HG03520 (cell line): ENCODE measurements around the gene ZNF283.

Experiments used
- ATAC-seq: cut with Tn5 transposase; IDR thresholded peaks from one replicate; pipeline ENCODE4 v1.9.1; 2021; ENCODE audit warnings: mild to moderate bottlenecking, moderate library complexity; ENCODE audit not compliant: unreplicated experiment

ZNF283 gene

DNA sequence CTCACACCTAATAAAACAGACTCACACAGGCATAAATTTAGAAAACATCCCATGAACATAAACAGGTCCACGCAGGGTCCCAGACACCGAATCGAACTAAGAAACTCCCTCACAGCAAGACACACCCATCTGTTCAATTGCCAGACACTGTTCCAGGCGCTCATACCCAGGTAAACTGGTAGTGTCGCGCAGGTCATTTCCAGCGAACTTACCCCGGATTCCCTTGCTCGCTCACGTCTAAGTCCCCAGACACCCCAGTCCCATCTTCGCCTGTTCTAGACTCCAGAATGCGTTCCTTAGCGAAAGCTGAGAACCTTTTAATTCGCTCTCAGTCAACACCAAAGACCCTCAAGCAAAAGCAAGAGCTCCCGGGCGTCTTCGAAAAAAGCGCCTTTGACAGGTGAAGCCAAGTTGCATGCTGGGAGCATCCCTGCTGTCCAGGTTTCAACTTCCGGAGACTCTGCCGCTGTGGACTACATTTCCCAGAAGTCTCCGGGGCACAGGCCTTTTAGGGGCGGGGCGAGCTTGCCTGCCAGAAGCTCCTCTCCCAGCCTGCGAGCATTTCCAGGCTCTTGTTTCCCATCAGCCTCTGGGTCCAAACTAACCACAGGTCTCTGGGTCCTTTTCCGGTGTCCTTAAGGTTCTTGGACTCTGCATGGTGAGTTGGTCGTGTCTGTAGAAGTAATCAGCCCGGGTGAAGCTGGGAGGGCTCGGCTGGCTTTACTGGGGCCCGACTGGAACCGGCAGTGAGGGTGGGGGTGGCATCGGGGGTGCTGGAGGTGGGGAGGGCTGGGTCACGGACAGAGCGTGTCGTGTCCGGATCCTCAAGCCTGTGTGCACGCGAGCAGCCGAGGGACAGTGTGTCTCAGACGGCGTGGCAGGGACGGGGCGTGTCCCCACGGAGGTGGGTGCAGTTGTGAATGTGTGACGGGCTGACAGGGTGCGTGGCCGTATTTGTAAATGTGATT is at the start of gene ZNF283:
Gene ZNF283 (plus strand): TSS at position 535 of the 968 bp plus-strand sequence. CDS start 6,184 bp downstream, outside the sequence.
- ATAC-seq, result peak; percentile 74

GRCh38 chr19:43778651-43779050 is 48.5 kb upstream of the ZNF283 start:
- no peak for ATAC-seq

DNA sequence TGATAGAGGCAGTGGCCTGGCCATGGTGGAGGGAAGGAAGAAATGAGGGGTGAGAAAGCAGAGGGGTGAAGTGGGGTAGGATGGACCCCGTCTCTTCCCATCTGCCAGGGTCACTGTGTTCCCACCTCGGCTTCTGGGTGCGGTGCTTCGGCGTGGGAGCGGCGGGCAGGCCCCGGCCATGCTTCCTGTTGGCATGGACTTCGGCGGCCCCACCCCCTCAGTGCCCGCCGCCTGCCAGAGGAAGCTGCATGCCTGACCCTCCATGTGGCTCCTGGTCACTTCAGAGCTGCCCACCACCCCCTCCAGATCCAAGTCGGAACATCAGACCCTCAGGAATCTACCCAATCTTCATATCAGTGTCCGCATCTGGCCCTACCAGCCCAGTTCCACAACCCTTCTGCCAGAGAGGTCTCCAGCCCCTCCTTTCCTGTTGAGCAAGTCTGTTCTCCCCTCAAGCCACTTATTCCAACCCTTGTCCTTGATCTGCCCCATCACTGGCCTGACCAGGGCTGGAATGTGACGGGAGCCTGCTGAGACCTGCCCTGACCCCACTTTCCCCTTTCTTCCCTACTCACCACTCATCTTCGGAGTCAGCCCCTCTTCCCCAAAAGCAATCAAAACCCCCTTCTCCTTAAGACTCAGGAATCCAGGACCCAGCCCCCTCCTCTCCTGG is 47.8 kb upstream of the ZNF283 start:
- ATAC-seq, result no peak

GRCh38 chr19:43779820-43780219 is 47.3 kb upstream of the ZNF283 start:
- no peak for ATAC-seq

DNA sequence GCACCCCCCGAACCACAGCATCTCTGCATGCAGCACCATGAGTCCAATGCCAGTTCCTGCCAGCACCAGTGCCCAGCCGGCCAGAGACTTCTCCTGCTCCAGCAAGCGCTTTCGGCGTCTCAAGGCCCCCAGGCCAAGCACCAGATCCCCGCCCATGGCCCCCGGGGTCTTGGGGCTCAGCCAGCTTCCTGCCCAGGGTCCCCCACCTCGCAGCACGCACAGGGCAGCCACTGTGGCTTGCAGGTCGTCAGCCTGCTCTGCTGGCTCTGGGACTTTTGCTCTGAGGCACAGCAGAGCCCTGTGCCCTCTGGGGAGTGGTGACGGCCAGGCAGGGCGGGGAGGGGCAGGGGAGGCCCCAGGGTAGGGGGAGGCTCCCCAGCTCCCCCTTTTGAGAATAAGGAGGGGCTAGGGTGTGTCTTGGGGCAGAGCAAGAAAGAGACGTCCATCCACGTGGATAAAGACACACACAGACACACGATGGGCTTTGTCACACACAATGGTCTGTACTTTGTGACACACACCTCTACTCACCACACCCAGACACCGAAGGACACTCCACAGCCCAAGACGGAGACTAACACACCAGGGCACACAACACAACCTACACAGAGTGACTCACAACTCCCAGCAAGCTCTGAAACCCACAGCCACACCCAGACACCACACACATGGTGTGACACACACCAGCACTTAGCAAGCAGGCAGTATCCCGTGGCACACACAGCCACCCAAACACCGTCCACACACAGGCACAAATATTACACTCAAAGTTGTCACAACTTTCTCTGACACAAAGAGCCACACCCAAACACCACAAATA is 46.2 kb upstream of the ZNF283 start, which contains the start of gene KCNN4:
Gene KCNN4 (minus strand): TSS at position 268 of the 820 bp plus-strand sequence. CDS start 112 bp downstream, at position 156.
- ATAC-seq, result no peak

GRCh38 chr19:43781630-43782310 is 45.4 kb upstream of the ZNF283 start:
- no peak for ATAC-seq

DNA sequence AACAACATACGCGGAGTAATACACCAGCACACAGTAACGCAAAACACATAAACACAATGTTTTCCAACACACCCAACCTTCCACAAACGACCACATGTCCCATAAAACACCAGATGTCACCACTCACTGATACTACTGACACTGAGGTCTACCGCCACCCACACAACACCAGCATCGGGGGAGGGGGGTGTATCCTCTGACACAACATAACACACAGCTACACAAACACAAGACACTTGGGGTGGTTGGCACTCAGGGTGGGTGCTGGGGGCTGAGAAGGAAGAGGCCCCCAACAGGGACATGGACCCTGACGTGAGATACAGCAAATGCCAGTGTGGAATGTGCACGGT is 44.8 kb upstream of the ZNF283 start:
- ATAC-seq, result no peak

DNA sequence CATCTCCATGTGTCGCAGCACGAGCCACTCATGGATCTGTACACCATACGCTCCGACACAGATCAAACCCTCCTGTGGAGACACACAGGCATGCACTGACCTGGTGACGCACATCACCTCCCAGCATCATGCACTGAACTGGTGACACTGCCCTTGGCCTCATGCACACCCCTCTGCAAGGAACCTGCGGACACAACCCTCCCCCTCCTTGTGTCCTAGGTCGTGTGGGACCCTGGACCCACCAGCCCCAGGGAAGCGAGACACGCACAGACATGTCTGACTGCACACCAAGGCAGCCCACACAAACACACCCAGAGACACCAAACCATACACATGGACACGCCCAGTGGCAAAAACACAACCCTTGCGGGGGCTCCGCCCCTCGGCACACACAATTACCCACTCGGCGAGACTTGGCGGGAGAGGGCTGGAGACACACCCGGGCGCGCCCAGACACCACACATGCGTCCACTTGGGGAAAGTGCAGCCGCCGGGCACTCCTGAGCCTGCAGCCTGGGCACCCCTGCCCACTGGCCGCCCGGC is 44.4 kb upstream of the ZNF283 start:
- no peak for ATAC-seq

- ATAC-seq, result no peak
Observed at GRCh38 chr19:43783636-43784035, 43.5 kb upstream of the ZNF283 start.

DNA sequence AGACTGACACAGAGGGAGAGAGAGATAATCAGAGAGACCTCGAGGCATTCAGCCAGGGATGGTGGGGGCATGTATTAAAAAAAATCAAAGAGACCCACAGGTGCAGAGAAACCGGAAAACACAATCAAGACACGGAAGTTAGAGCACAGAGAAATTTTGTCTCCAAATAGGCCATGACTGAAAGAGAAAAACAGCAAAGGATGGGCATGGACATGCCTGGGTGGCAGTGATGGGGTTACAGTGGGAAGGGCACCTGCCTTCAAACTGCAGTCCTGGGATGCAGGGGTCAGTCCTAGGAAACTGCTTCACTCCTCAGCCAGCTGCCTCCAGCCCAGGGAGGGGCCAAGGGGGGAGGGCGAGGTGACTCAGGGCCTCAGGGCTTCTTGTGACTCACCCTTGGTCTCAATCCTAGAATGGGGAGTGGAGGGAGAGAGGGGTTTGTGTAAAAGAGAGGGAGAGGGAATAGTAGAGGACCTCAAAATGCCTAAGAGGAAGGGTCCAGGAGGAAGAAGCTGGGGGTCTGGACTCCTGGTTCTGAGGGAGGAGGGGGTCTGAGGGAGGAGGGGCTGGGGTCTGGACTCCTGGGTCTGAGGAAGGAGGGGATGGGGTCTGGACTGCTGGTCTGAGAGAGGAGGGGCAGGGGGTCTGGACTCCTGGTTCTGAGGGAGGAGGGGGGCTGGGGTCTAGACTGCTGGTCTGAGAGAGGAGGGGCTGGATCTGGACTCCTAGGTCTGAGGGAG is 42.7 kb upstream of the ZNF283 start:
- no peak for ATAC-seq

GRCh38 chr19:43784981-43785808 is 41.9 kb upstream of the ZNF283 start:
- ATAC-seq, result no peak

- ATAC-seq, result no peak
Observed at GRCh38 chr19:43786665-43787064, 40.5 kb upstream of the ZNF283 start.

DNA sequence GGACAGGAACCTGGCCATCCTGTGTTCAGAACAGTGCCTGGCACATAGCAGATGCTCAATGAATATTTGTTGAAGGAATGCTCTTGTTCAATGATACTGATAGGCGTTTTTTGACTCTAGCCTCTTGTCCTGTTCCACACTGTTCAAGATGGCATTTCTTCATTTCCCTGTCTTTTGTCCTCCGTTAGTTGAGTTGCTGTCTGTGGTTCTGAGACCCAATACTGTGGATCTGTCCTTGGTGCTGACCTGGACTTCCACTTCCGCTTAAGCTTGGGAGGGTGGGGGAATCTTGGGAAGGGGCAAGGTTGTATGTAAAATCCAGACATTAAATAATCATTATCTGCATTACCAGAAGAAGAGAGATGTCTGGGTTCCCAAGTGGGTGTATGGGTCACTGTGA is 38.1 kb upstream of the ZNF283 start:
- ATAC-seq, result no peak

- ATAC-seq, result no peak
Observed at GRCh38 chr19:43790587-43790986, 36.5 kb upstream of the ZNF283 start.

DNA sequence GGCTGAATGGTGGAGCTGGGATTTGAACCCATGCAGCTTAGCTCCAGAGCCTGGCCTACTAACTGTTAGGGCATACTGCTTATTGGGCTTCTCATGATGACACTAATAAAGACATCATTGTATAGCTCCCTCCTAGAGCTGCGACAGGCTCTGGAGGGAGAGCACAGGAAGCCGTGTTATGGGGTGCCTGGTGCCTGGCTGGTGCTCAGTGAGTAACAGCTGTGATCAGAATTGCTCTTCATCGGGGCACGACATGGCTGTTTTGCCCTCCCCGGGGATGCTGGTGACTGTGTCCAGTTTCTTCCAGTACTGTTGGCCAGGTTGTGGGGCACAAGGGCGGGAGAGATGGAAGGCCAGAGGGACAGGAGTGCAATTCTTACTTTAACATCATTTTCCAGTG is 30.0 kb upstream of the ZNF283 start:
- no peak for ATAC-seq

- ATAC-seq, result no peak
Observed at GRCh38 chr19:43797556-43797955, 29.6 kb upstream of the ZNF283 start.

DNA sequence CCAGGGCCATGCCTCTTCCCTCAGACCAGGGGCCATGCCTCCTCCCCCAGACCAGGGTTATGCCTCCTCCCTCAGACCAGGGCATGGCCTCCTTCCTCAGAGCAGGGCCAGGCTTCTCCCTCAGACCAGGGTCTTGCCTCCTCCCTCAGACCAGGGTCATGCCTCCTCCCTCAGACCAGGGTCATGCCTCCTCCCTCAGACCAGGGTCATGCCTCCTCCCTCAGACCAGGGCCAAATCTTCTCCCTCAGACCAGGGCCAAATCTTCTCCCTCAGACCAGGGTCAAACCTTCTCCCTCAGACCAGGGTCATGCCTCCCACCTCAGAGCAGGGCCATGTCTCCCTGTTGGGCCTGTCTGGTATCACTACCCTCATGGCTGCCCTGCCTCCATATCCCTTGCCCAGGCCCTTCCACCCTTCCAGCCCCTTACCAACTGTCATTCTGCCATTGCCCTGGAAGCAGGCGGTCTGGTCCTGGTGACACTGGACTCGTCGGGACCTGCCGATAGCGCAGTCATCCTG is 29.0 kb upstream of the ZNF283 start:
- ATAC-seq, result no peak
